Peyer's patch (tissue), 4 donors: Measurements from ENCODE around the gene UCP3.

Experiments
- POLR2A ChIP-seq, 2 donors: fragments of 450-650 bp; IDR thresholded peaks; one replicate each; pipeline ENCODE4 v1.5.1; 2017; ENCODE audit warnings: antibody characterized with exemption in 2 of 2, mild to moderate bottlenecking in 2 of 2, moderate library complexity in 2 of 2
- TF ChIP-seq, protein P1 (sequence below), 6 experiments: fragments of 450-650 bp in 4 of 6; fragments of 200-600 bp in 2 of 6; sonication (generic) in 1 of 6; IDR thresholded peaks; one replicate each; pipeline ENCODE4 v1.5.1; 2017 to 2019; ENCODE audit warnings: antibody characterized with exemption in 6 of 6, mild to moderate bottlenecking in 3 of 6, moderate library complexity in 1 of 6

DNA sequence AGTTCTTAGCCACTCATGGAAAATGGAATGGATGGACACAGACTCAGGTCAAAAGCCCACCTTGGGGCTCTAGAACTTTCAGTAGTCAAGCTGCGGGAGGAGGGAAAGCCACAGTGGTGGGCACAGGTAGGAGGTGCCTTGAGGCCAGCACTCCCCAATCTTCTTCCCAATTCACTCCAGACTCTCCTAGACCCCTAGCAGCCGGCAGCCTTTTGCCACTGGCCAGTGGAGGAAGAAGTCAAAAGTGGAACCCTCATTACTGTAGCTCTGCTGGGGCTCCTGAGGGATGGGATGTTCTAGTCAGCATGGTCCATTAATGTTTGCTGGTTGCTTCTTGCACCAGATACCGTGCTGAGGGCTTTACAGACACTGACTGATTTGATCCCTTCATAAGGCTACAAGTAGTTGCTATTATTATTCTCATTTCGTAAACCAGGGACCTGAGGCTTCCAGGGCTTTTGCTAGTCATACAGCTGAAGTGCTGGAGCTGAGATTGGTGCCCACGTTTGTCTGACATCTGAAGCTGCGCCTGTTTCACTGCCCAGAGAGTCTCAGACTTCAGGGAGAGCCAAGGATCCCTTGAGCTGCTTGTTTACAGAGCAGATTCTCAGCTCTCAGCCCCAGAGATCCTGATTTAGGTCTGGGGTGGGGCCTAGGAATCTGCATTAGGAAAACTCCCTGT is 1.1 kb downstream of the UCP3 start:
- TF ChIP-seq, protein P1, sequence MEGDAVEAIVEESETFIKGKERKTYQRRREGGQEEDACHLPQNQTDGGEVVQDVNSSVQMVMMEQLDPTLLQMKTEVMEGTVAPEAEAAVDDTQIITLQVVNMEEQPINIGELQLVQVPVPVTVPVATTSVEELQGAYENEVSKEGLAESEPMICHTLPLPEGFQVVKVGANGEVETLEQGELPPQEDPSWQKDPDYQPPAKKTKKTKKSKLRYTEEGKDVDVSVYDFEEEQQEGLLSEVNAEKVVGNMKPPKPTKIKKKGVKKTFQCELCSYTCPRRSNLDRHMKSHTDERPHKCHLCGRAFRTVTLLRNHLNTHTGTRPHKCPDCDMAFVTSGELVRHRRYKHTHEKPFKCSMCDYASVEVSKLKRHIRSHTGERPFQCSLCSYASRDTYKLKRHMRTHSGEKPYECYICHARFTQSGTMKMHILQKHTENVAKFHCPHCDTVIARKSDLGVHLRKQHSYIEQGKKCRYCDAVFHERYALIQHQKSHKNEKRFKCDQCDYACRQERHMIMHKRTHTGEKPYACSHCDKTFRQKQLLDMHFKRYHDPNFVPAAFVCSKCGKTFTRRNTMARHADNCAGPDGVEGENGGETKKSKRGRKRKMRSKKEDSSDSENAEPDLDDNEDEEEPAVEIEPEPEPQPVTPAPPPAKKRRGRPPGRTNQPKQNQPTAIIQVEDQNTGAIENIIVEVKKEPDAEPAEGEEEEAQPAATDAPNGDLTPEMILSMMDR (IDR thresholded peaks at IDR 0.05): no peak
- no peak for TF ChIP-seq POLR2A (IDR thresholded peaks at IDR 0.05)
